Iris pigment epithelial cell (primary cell): Measurements from ENCODE around the gene AFG1L.
A peak's percentile ranks its signal among the peaks of the same experiment; 100 is the strongest.
"Not testable (repeated sequence)": the region's sequence is repeated elsewhere in the genome, so short reads cannot be mapped to it uniquely, and the experiment has no call there.

Source experiments
- DNase-seq: peaks from one replicate; pipeline ENCODE4 v3.0.0-alpha.2; 2011; ENCODE audit warnings: low read depth

AFG1L gene

GRCh38 chr6:108353853-108354252, 59.0 kb downstream of the AFG1L start:
- DNase-seq, result peak; percentile 20

GRCh38 chr6:108355120-108355519, 60.3 kb downstream of the AFG1L start:
- DNase-seq, result no peak

DNA sequence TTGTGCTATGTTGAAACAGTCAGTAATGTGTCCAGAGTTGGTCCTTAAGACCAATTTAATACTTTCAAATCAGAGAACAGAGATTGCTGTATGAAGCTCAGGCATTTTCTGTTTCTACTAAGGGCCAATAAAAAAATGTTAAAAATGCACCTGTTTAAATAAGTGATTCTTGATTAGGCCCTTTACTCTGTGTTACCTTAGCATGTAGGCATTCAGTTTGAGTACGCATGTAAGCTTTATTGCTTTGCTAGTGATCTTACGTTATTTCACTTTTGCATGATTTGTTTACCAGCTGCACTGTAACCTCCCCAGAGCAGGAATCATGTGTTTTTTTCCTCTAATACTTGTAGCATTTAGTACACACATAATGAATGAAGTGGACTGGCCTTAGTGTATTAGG, 61.0 kb downstream of the AFG1L start:
- DNase-seq, result no peak

DNA sequence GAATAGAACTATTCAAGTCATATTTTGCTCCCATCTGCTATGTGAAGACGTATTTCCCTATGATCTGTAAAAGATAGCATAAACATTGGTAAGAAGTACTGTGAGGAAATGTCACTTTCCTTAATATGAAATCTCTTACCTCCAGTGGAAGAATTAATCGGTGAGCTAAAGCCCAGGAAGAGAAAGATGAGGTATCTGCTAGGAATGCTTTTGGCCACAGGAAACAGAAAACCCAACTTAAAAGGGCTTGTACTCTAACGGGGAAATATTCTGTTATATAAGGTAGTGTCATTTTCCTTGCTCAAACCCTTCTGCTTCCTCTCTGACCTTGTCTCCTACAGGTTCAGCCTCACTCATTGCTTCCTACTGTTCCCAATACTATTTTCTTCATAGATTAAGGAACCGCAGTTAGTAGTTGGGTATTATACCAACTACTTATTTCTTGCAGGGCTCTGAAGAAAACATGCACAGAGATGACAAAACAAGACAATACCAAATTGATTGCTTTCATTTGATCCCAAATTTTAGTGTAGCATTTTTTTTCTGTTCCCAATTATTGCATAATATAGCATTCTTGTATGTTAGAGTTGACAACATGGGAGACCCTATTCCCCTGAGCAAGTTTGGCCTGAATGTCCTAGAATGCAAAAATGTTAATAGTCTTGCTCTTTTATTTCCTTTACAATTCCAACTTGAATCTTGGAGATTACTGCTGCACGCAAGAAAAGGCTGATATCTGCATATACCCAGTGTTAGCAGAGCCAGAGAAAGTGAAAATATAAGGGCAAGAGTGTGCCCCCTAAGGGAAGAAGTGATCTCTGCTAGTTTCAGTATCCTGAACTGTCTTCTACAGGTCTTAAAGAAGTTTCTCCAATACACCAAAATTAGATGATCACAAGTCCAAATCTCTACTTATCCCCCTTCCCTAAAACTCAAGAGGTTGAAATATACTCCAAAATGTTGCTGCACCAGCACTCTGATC, 65.3 kb downstream of the AFG1L start:
- DNase-seq, result peak; percentile 49

GRCh38 chr6:108360919-108361311, 66.1 kb downstream of the AFG1L start:
- DNase-seq, result no peak

DNA sequence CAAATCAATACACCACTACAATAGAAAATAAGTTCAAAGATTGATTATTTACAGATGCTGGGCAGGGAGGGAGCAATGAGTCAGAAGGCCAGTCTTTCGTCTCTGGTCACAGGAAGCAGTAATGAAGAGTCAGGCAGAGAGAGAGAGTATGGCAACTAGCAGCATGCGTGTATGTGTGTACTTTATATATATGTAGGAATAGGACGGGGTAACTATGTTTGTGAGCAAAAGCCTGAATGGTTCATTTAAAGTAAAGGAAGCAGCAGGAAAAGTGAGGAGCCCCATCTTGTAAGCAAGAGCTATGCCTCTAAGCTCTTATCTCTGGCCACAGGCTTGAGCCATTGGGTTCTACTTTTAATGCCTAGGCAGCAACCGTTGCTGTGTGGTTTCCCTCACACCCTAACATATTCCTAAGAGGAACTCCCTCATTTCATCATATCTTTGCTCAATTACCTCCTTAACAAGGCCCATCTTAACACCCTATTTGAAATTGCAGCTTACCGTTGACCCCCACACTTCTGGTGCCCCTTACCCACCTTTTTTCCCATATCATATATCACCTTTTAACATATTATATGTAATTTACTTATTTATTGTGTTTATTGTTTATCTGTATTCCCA, 66.6 kb downstream of the AFG1L start:
- peak; percentile 19 for DNase-seq

DNA sequence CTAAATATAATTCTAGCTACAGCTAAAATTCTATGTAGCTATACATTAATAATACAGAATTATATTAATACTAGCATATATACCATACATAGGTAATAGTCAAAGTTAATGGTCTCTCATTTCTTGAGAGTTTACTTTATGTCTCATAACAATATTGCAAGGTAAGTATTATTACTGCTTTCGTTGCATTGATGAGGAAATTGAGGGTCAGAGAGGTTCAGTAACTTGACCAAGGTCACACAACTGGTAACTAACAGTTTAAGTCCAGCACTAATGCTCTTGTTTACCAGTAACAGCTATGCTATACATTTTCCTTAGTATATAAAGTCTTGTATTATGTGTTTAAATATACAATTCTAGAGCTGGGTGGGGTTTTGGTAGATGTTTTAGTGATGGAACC, 67.6 kb downstream of the AFG1L start:
- no peak for DNase-seq

DNA sequence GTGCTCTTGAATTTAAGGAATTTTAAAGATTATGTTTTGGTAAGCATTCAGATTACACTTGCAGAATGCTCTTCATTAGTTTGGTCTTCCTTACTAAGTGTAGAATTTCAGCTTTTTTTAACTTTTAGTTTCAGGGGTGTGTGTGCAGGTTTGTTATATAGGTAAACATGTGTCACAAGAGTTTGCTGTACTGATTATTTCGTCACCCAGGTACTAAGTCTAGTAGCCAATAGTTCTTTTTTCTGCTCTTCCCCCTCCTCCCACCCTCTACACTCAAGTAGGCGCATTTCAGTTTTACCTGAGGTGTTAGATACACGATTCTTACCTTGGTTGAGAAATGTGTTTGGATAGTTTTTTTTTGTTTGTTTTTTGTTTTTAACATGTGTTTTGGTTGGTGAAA, 68.3 kb downstream of the AFG1L start:
- DNase-seq, result no peak

DNA sequence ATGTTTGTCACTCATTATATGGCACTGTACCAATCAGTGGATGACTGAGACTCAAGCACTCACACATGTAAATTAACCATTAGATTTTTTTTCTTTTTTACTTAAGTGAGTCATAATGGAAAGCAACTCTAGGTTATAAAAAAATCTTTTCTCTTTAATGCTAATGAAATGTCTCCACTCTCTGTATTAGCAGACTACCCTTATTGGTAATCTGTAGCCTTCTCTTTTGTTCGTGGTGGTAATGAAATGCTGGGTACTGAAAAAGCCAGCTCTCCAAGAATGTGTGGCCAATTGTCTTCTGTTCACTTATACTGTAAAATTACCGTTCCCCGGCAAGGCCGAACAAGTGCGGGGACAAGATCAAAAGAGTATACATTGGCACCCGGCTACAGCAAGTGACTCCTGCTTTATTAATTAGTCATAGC, 69.0 kb downstream of the AFG1L start:
- DNase-seq, result no peak

GRCh38 chr6:108364470-108364869, 69.6 kb downstream of the AFG1L start:
- DNase-seq, result no peak

GRCh38 chr6:108365478-108365877, 70.6 kb downstream of the AFG1L start:
- DNase-seq, result peak; percentile 10

GRCh38 chr6:108366236-108366635, 71.4 kb downstream of the AFG1L start:
- DNase-seq, result no peak

DNA sequence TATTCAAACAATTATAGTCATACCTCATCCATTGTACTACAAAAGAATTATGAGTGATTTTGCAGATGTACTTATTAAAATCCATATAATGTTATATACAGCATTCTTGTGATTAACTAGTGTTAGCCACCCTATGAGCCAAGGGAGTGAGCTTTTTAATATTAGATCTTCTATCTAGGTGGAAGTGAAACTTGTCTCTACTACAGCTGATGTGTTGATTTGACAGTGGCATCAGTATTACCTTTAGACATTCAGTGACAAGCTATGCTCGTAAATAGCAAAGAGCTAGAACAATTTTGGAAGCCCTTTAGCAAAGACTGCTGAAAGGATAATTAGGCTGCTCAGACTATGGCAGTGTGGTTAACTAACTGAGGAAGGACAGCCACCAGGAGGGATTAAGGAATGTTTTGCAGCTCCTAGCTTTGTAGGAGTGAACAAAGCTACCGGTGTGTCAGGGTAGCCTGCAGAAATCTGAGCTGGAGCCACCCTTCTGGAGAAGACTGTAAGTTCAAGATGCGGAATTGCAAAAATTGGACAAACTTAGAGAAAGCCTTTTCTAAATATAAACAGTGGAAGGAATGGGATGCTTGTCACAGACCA, 73.7 kb downstream of the AFG1L start:
- no peak for DNase-seq

- DNase-seq, result no peak
Observed at GRCh38 chr6:108380876-108381275, 86.0 kb downstream of the AFG1L start.

GRCh38 chr6:108383981-108384380, 89.1 kb downstream of the AFG1L start:
- no peak for DNase-seq

- not testable (repeated sequence) for DNase-seq
Observed at GRCh38 chr6:108389190-108389589, 94.3 kb downstream of the AFG1L start.

DNA sequence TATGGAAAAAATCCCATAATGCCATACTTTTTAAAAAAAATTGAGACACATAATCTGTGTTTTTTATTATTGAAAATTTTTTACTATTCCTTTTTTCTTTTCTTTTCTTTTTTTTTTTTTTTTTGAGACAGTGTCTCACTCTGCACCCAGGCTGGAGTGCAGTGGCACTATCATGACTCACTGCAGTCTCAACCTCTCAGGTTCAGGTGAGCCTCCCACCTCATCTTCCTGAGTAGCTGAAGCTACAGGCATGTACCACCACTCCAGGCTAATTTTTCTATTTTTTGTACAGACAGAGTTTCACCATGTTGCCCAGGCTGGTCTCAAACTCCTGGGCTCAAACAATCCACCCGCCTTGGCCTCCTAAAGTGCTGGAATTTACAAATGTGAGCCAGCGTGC, 100.4 kb downstream of the AFG1L start:
- DNase-seq, result no peak

- no peak for DNase-seq
Observed at GRCh38 chr6:108403236-108403635, 108.4 kb downstream of the AFG1L start.

DNA sequence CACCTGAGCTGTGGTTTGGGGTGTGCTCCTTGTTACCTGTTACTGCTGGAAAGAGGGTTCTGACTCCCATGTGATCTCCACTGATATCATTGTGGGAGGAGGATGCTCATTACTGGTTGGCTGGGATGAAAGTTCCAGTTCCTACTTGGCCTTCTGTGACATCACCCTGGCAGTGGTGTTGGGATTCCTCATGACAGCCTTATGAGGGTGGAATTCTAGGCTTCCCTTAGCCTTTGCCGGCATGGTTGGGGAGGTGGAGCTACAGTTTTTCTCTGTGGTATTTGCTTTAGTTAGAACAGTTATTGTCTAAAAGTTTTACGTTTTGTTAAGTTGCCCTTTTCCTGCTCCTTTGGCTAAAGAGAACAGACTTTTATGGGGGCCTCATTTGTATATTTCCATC, 112.1 kb downstream of the AFG1L start:
- no peak for DNase-seq

GRCh38 chr6:108407904-108408827, 113.3 kb downstream of the AFG1L start:
- DNase-seq, result peak; percentile 46

DNA sequence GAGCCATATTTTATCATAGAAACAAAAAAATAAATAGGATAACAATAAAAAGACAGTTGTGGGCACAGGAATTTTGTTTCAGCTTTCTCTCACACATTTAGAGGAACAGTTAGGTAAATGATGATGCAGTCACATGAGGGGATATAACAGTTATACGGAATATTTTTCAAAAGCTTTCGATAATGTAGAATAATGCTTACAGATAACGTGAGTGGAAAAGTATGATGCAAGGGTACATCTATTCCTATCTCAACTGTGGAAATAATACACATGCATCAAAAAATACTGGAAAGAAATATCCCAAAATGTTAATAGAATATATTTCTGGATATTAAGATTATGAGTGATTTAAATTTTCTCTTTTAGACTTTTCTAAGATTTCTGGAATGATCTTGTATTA, 114.0 kb downstream of the AFG1L start:
- DNase-seq, result no peak
